ENCODE data around the gene TFB2M.

Gene TFB2M

DNA sequence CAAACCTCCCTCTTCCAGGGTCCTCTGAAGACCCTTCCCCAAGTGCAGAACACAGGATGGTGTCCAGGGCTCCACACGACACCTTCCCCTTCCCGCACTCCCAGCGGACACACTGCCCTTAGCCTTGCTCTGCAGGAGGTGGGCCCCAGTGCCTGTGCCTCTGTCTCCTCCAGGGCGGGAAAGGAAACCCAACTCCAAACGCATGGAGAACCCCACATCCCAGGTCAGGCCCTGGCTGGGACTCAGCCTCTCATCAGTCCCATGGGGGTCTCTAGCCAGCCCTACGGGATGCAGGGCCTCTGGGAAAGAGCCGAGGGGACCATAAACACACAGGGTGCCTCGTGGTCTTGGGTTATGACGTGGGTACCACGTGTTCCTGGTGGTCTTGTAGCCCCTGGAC lies 53.4 kb downstream of the TFB2M start:
- no peak for DNase-seq (ENCODE audit: low read depth)

DNA sequence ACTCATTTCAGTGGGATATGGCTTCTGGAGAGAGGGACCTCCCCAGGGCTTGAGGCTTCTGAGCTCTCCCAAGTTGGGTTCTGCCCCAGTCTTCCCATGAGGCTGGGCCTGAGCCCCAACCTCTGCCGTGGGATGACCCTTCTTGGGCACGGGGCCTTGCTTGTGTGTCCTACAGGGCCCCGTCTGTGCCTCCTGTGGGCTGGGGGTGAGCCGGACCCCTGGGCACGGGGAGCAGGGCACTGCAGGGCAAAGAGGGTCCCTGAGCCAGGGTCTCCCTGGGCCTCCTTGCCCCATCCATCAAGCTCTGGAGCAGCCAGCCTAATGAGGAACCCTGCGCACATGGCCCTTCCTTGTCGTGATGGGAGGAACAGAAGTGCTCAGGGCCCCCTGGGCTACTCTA lies 53.8 kb downstream of the TFB2M start:
- DNase-seq (ENCODE audit: low read depth) = no peak

DNA sequence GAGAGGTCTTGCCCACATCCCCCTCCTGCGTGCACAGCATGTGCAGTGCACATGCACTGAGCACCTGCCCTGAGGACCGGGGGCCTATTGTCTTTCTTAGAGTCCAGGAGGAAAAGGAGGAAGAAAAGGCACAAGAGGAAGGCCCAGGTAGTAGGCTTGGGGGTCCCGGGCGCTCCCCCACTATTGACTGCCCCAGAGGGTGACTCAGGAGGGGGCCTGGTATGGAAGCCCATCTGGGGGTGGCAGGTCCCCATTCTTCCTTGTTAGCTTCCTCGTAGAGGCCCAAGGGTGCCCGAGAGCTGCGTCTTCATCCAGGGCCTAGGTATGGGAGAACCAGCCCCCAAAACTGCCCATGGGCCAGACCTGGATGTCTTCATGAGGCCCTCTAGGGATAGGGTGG lies 54.9 kb downstream of the TFB2M start:
- DNase-seq (ENCODE audit: low read depth) = no peak

DNA sequence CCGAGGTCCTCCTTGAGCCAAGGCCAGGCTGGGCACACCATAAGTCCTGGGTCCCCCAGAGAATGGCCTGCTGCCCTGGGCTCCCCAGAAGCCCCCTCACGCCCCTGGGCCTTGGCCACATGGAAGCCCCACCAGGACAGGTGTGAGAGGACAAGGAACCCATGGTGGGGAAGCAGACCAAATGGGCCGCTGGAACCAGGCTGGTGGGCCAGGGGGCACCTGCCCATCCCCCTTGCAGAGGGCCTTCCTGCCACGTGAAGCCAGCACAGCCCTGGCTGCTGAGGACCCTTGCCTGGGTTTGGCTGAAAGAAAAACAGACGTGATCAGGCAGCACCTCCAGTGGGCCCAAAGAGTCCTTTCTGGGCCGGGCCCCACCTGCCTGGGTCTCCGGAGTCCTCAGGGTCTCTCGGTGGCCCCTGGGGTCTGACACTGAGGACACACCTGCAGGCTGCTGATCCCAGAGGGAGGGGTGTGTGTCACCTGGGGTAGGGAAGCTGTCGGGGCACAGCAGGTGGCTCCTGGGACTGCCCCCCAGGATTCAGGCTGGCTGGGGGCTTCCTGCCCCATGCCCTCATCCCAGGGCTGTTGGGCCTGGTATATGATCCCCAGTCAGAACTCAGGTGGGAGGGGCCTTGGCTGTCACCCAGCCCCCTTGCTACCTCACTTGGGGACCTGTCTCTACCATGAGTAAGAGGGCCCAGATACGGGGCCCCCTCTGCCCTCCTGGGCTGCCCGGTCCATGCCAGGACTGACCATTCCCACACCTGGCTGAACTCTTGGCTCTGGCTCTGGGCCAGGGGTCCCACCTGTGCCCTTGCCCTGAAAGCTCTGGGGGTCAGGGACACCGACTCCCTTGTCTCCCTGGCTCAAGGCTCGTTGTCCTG lies 55.7 kb downstream of the TFB2M start:
- DNase-seq (ENCODE audit: low read depth) = no peak

DNA sequence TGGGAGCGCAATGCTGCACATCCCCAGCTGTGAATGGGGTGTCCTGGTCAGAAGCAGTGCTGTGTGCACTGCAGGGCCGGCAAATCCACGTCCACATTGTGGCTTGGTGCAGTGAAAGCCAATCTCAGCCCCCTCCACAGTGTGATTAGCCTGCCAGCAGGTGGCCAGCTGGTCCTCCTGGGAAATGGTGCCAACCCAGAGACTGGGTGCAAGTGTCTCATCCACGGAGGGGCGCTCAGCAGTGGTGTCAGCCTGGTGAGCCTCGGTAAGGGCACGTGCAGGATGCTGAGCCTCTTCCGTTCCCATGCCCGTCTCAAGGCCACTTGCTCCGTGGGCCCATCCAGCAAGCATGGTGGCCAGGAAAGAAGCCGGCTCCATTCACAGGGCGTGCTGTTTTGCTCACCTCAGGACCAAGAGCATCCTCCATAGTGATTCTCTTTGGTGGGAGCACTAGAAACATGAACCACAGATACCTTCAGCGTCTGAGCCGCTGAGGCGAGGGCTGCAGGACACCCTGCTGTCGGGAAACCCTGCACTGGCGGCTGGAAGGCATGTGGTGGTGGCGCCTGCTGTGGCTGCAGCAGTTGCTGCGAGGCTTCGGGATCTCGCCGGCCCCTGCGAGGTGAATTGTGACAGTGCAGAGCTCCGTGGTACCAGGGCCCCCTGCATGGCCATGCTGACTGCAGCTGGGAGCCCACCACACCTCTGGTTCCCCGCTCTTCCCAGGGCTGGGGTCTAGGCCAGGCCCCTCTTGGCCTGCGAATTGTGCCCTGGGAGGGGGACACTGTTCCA lies 57.0 kb downstream of the TFB2M start:
- DNase-seq (ENCODE audit: low read depth) = no peak

DNA sequence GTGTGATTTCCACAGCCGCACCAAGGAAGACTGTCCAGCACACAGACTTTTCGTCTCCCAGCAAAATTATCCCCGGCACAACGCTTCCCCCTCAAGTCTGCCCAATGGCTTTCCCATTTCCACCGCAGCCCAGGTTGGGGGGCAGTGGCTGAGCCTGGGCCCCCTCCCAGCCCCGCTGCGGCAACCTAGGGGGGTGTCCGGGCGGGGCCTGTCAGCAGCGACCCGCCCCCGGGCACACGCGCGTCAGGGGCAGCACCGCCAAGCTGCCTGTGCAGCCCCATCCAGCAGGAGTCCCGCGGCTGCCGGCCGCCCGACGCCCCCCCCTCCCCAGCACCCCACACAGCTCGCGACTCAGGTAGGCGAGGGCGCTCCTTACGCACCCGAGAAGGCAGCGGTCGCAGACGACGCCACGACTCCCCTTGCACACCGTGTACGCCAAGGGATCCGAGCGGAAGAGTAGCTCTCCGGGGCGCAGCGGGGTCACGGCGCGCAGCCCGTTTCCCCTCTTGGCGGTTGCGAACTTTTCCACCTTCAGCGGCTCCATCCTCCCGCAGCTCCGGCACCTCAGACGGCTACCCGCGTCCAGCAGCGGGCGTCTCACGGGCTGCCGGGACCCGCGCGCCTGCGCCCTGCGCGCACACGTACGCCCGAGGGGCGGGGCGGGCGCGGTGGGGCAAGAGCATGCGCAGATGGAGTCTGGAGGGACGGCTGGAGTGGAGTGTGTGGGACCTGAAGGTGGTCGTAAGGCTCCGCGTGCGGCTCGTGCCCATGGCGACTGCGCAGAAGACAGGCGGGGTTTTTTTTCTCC lies 59.2 kb downstream of the TFB2M start, which contains the start of gene SMYD3:
TSS of gene SMYD3 (minus strand) at position 606 of the 808 bp plus-strand sequence.
- DNase-seq (ENCODE audit: low read depth) = peak; percentile 39

DNA sequence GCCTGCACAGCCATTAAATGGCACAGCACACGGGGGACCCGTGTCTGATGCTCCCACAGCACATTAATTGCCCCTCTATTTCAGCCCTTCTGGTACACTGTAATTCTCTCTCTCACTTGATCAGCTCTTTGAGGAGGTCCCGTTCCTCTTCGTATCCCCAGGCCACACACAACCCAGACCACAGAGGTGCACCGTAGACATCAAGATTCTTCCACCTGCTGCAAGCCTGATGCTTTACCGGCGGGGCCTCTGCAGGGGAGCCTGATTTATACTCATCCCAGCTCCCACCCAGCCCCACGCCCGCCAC lies 59.7 kb downstream of the TFB2M start:
- no peak for DNase-seq (ENCODE audit: low read depth)

DNA sequence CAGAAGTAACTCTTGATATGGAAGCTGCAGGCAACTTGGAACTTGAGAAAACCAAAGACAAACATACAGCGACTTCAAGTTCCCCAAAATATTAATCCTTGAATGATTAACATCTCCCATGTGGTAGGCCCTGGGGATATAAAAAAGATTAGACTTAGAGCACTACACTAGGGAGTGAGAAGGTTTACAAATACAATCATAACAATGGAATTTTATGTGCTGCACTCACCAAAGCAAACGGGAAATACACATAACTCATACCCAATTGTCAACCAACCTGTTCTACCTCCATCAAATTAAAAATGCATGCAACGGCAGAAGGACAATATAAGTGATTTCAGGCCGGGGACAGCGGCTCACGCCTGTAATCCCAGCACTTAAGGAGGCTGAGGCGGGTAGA lies 62.7 kb downstream of the TFB2M start:
- no peak for DNase-seq (ENCODE audit: low read depth)

DNA sequence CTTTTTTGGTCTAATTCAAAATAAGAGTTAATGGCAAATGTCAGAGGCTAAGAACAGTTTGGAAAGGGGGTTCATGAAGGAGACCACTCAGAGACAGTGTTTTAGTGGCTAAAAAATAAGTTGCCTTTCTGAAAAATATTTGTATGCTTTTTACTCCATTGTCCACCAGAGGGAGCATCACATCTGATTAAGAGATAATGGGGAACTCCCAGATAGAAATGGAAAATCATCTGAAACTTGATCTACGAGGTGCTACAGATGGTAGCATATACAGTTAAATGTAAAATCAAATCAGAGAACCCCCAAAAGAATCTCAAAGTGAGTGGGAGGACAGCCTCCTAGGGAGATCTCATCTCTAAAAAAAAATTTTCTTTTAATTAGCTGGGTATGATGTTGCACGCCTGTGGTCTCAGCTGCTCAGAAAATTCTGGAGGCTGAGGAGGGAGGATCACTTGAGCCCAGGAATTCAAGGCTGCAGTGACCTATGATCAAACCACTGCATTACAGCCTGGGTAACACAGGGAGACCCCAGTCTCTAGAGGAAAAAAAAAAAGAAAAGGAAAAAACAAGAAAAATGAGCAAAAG lies 68.6 kb downstream of the TFB2M start:
- peak; percentile 32 for DNase-seq (ENCODE audit: low read depth)

DNA sequence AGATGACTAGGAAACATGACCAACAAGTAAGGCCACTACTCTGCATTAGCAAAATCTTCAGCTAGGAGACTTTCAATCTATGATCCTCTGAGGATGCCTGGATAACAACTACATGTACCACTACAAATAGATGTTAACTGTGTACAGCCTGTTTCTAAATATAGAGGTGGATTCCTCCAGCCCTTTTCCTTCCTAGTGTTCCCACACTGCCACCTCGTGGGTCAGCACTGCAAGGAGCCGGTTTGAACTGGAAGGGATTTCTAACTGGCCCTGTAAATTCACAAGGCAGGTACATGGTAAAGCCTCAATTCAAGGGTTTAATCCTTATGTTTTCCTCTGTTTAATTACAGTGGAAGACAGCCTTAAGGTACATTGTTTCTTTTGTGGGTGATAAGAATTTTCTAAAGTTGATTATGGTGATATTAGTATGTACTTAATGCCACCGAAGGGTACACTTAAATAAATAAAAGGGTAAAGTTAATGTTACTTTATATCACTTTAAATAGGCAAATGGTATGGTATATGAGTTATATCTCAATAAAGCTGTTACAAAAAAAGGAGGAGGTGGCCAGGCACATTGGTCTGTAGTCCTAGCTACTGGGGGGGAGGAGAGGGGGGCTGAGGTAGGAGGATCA lies 73.3 kb downstream of the TFB2M start:
- DNase-seq (ENCODE audit: low read depth) = peak; percentile 47

DNA sequence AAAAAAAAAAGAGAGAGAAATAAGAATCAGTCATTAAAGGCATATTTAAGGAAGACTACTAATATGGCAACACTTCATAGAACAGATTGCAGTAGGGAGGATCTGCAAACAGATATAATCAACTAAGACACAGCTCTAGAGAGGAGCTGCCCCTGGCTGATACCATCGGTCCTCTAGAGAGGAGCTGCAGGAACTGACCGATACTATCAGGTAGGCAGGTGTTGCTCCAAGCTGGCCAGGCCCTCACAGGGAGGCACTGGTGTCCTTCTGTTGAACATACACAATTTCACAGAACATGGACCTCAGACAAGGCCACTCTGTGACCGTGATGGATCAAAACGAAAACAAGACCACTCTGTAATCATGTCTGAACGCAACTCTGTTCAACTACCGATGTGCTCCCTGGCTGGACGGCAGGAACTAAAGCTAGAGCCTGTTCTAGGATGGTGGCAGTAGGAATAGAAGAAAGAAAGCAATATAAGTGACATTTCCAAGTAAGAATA lies 74.5 kb downstream of the TFB2M start:
- no peak for DNase-seq (ENCODE audit: low read depth)
